Neuronal stem cell (in vitro differentiated cells): ENCODE data around the gene AOX1.
"Not testable (repeated sequence)": the region's sequence is repeated elsewhere in the genome, so short reads cannot be mapped to it uniquely, and the experiment has no call there.

Experiments used
- DNase-seq: peaks from one replicate; pipeline ENCODE4 v3.0.0-alpha.2; 2013; ENCODE audit warnings: low spot score
- H2AFZ ChIP-seq: one replicate; pipeline ENCODE4 v1.6.1; 2013; ENCODE audit warnings: mild to moderate bottlenecking, low read length, inconsistent platforms
- H2AK5ac ChIP-seq: 2 replicates; pipeline ENCODE4 v1.6.1; 2013; ENCODE audit warnings: low read depth, mild to moderate bottlenecking, inconsistent platforms, low read length, moderate library complexity, mixed read lengths
- H2BK120ac ChIP-seq: 2 replicates; pipeline ENCODE4 v1.6.1; 2013; ENCODE audit warnings: low read depth, mild to moderate bottlenecking, inconsistent platforms, low read length, moderate library complexity, mixed read lengths
- H2BK12ac ChIP-seq: one replicate; pipeline ENCODE4 v1.6.1; 2013; ENCODE audit warnings: low read length, inconsistent platforms
- H2BK15ac ChIP-seq: 2 replicates; pipeline ENCODE4 v1.6.1; 2013; ENCODE audit warnings: mild to moderate bottlenecking, low read length, inconsistent platforms, mixed read lengths
- H2BK5ac ChIP-seq: one replicate; pipeline ENCODE4 v1.6.1; 2013; ENCODE audit warnings: inconsistent platforms, mild to moderate bottlenecking, low read length, moderate library complexity
- H3K14ac ChIP-seq: one replicate; pipeline ENCODE4 v1.6.1; 2013; ENCODE audit warnings: low read length, inconsistent platforms
- H3K18ac ChIP-seq: 2 replicates; pipeline ENCODE4 v1.6.1; 2013; ENCODE audit warnings: low read length, inconsistent platforms
- H3K23ac ChIP-seq: 2 replicates; pipeline ENCODE4 v1.6.1; 2013; ENCODE audit warnings: low read depth, mild to moderate bottlenecking, mixed read lengths, low read length, inconsistent platforms; ENCODE audit not compliant: poor library complexity
- H3K27ac ChIP-seq: replicated peaks from 3 replicates; pipeline ENCODE4 v1.5.1; 2013; ENCODE audit warnings: low read length, inconsistent platforms
- H3K27me3 ChIP-seq, 3 experiments: 2 replicates each; pipeline ENCODE4 v1.6.1; 2013; ENCODE audit warnings: low read length in 3 of 3, mild to moderate bottlenecking in 2 of 3, inconsistent platforms in 1 of 3, low read depth in 1 of 3, mixed read lengths in 1 of 3, moderate library complexity in 1 of 3; ENCODE audit not compliant: control insufficient read depth in 3 of 3, insufficient read depth in 3 of 3
- H3K36me3 ChIP-seq, 2 donors: replicated peaks in 1 of 2; 2 replicates each; pipeline ENCODE4 v1.6.1; 2013; ENCODE audit warnings: low read length in 2 of 2; ENCODE audit not compliant: control insufficient read depth in 2 of 2, insufficient read depth in 2 of 2
- H3K4ac ChIP-seq: 2 replicates; pipeline ENCODE4 v1.6.1; 2013; ENCODE audit warnings: inconsistent platforms, mild to moderate bottlenecking, low read length, moderate library complexity
- H3K4me1 ChIP-seq, 2 donors: 1 replicate in 1 of 2; 2 replicates in 1 of 2; pipeline ENCODE4 v1.6.1; 2013; ENCODE audit warnings: low read length in 2 of 2, low read depth in 1 of 2; ENCODE audit not compliant: control insufficient read depth in 2 of 2, insufficient read depth in 1 of 2
- H3K4me2 ChIP-seq: one replicate; pipeline ENCODE4 v1.6.1; 2013; ENCODE audit warnings: mild to moderate bottlenecking, low read length, inconsistent platforms; ENCODE audit not compliant: insufficient read depth, poor library complexity, severe bottlenecking
- H3K4me3 ChIP-seq, 2 donors: 2 replicates each; pipeline ENCODE4 v1.5.1; 2013; ENCODE audit warnings: low read length in 2 of 2, mild to moderate bottlenecking in 2 of 2, inconsistent platforms in 1 of 2, moderate library complexity in 1 of 2
- H3K79me1 ChIP-seq: one replicate; pipeline ENCODE4 v1.6.1; 2013; ENCODE audit warnings: low read depth, mild to moderate bottlenecking, inconsistent platforms, low read length, moderate library complexity
- H3K9ac ChIP-seq: one replicate; pipeline ENCODE4 v1.6.1; 2013; ENCODE audit warnings: mild to moderate bottlenecking, low read depth, low read length, inconsistent platforms; ENCODE audit not compliant: poor library complexity
- H3K9me3 ChIP-seq, 2 donors: replicated peaks in 1 of 2; 2 replicates each; pipeline versions ENCODE3 to v1.6.1; 2013; ENCODE audit warnings: low read length in 2 of 2, mild to moderate bottlenecking in 2 of 2, inconsistent platforms in 1 of 2, low read depth in 1 of 2, mixed read lengths in 1 of 2, moderate library complexity in 1 of 2; ENCODE audit not compliant: control insufficient read depth in 2 of 2, insufficient read depth in 1 of 2
- H4K8ac ChIP-seq: one replicate; pipeline ENCODE4 v1.6.1; 2013; ENCODE audit warnings: low read depth, mild to moderate bottlenecking, inconsistent platforms, low read length, moderate library complexity
- H4K91ac ChIP-seq: one replicate; pipeline ENCODE4 v1.6.1; 2013; ENCODE audit warnings: low read length, low read depth, mild to moderate bottlenecking, inconsistent platforms; ENCODE audit not compliant: poor library complexity
- WGBS, 2 donors: extraction: QIAGEN DNeasy Blood & Tissue Kit; methylation state at CpG; one replicate each; pipeline ENCODE4 v1.1.7; 2013; ENCODE audit warnings: missing lambda C conversion rate in 2 of 2, mixed read lengths in 1 of 2; ENCODE audit not compliant: insufficient read length in 2 of 2, insufficient replicate concordance in 1 of 2; ENCODE audit errors: extremely low coverage in 2 of 2; 5-methylcytosine and 5-hydroxymethylcytosine counted together

AOX1 gene

GRCh38 chr2:200679127-200679526, 93.3 kb downstream of the AOX1 start:
- Histone ChIP-seq H2AK5ac (no peak overlapping the region), H2BK15ac (no peak overlapping the region), H3K4me1 (no peaks in the 10 kb centered on the region), H3K18ac (no peak overlapping the region), H3K27ac (no peak overlapping the region), H2BK120ac (no peak overlapping the region), H4K8ac (no peak overlapping the region), H3K27me3 (peaks cover 0 to 7% (median 0%) of the 10 kb centered on the region in 3 experiments), H3K14ac (no peak overlapping the region), H2BK12ac (no peak overlapping the region), H2AFZ (no peak overlapping the region), H3K9me3 (no peaks in the 10 kb centered on the region), H3K9ac (no peak overlapping the region), H3K4ac (no peak overlapping the region), H3K23ac (no peak overlapping the region), H3K4me3 (no peak overlapping the region), H3K79me1 (no peaks in the 10 kb centered on the region), H4K91ac (no peak overlapping the region), H2BK5ac (no peak overlapping the region), H3K36me3 (no peaks in the 10 kb centered on the region), H3K4me2 (no peak overlapping the region)
- no CpG with 5 or more reads among the region's 5 CpGs for WGBS, 2 donors
- DNase-seq, result no peak

GRCh38 chr2:200679535-200679934, 93.7 kb downstream of the AOX1 start:
- no CpG with 5 or more reads among the region's 5 CpGs for WGBS, 2 donors

GRCh38 chr2:200681697-200682096, 95.9 kb downstream of the AOX1 start:
- H3K4ac ChIP-seq, result no peak overlapping the region
- no peak overlapping the region for H2BK15ac ChIP-seq
- H3K9ac ChIP-seq, result no peak overlapping the region
- no peak overlapping the region for H3K18ac ChIP-seq
- no peak overlapping the region for H2AFZ ChIP-seq
- H3K14ac ChIP-seq, result no peak overlapping the region
- no peaks in the 10 kb centered on the region for H3K36me3 ChIP-seq
- WGBS, 2 donors, result no CpG with 5 or more reads among the region's 2 CpGs
- no peak overlapping the region for H3K23ac ChIP-seq
- no peak overlapping the region for H2BK120ac ChIP-seq
- no peak overlapping the region for H2BK12ac ChIP-seq
- peaks cover 0 to 3% (median 0%) of the 10 kb centered on the region in 3 experiments for H3K27me3 ChIP-seq
- no peak overlapping the region for H3K4me2 ChIP-seq
- no peak overlapping the region for H3K4me3 ChIP-seq
- no peaks in the 10 kb centered on the region for H3K4me1 ChIP-seq
- no peak overlapping the region for H3K27ac ChIP-seq
- no peaks in the 10 kb centered on the region for H3K79me1 ChIP-seq
- no peak overlapping the region for H2BK5ac ChIP-seq
- no peak overlapping the region for H2AK5ac ChIP-seq
- H3K9me3 ChIP-seq, result no peaks in the 10 kb centered on the region
- no peak for DNase-seq
- H4K91ac ChIP-seq, result no peak overlapping the region
- no peak overlapping the region for H4K8ac ChIP-seq

More at GRCh38 chr2:200679535-200679934, 93.7 kb downstream of the AOX1 start:
- no peak overlapping the region for H3K4me2 ChIP-seq
- no peak overlapping the region for H3K18ac ChIP-seq
- H3K27ac ChIP-seq, result no peak overlapping the region
- H3K4me1 ChIP-seq, result no peaks in the 10 kb centered on the region
- no peak overlapping the region for H2AFZ ChIP-seq
- no peak overlapping the region for H4K91ac ChIP-seq
- no peak overlapping the region for H3K23ac ChIP-seq
- H3K79me1 ChIP-seq, result no peaks in the 10 kb centered on the region
- H2BK5ac ChIP-seq, result no peak overlapping the region
- no peak overlapping the region for H2BK15ac ChIP-seq
- H3K27me3 ChIP-seq, result peaks cover 0 to 7% (median 0%) of the 10 kb centered on the region in 3 experiments
- H2BK12ac ChIP-seq, result no peak overlapping the region
- H4K8ac ChIP-seq, result no peak overlapping the region
- DNase-seq, result no peak
- no peaks in the 10 kb centered on the region for H3K9me3 ChIP-seq
- H2AK5ac ChIP-seq, result no peak overlapping the region
- H3K4me3 ChIP-seq, result no peak overlapping the region
- H3K14ac ChIP-seq, result no peak overlapping the region
- H2BK120ac ChIP-seq, result no peak overlapping the region
- H3K4ac ChIP-seq, result no peak overlapping the region
- no peak overlapping the region for H3K9ac ChIP-seq
- no peaks in the 10 kb centered on the region for H3K36me3 ChIP-seq

- not testable (repeated sequence) for H3K14ac ChIP-seq, H2BK120ac ChIP-seq, H3K9ac ChIP-seq, H4K8ac ChIP-seq, H3K4me3 ChIP-seq, H3K23ac ChIP-seq, H3K27ac ChIP-seq, H2BK12ac ChIP-seq, H2BK15ac ChIP-seq, H2AFZ ChIP-seq, H2AK5ac ChIP-seq, H3K9me3 ChIP-seq, H4K91ac ChIP-seq, DNase-seq, H3K4me2 ChIP-seq, H3K18ac ChIP-seq, H3K79me1 ChIP-seq, H3K4ac ChIP-seq, H3K4me1 ChIP-seq, H3K36me3 ChIP-seq, H3K27me3 ChIP-seq, H2BK5ac ChIP-seq
- WGBS, 2 donors, result no CpG with 5 or more reads among the region's 5 CpGs
These were observed 96.6 kb downstream of the AOX1 start for GRCh38 chr2:200682407-200682806.
